Measurements from ENCODE around the gene ENDOD1.
A peak's percentile ranks its signal among the peaks of the same experiment; 100 is the strongest.

ENDOD1 gene

GRCh38 chr11:95067039-95067840, 22.4 kb upstream of the ENDOD1 start:
- Mint-ChIP-seq H3K9me3 (no peaks in the 10 kb centered on the region), H3K4me1 (peaks cover 24% of the 10 kb centered on the region), H3K27me3 (peaks cover 6% of the 10 kb centered on the region), H3K4me3 (peak overlapping the region; percentile 89), H3K36me3 (peaks cover 17% of the 10 kb centered on the region), H3K27ac (peak overlapping the region; percentile 97)
- CTCF ChIA-PET: interaction anchor here (0.8 to 10.1 kb wide), 16 partner anchors 9 to 688 kb away, joined by 3 to 143 read pairs (median 4); partner anchors contain the start of genes CWC15, ENDOD1 and KDM4D
- peak; percentile 83 for DNase-seq

- H3K27ac Mint-ChIP-seq: peak overlapping the region; percentile 97
- H3K27me3 Mint-ChIP-seq: peaks cover under 1% of the 10 kb centered on the region
- peak; percentile 64 for DNase-seq
- CTCF ChIA-PET: interaction anchor here (0.9 to 10.1 kb wide), 15 partner anchors 8 to 688 kb away, joined by 3 to 143 read pairs (median 5); partner anchors contain the start of genes CWC15, ENDOD1 and KDM4D
- no peaks in the 10 kb centered on the region for H3K9me3 Mint-ChIP-seq
- peaks cover 17% of the 10 kb centered on the region for H3K36me3 Mint-ChIP-seq
- peak overlapping the region; percentile 89 for H3K4me3 Mint-ChIP-seq
- peaks cover 24% of the 10 kb centered on the region for H3K4me1 Mint-ChIP-seq
Observed at GRCh38 chr11:95067841-95068219, 21.8 kb upstream of the ENDOD1 start.

- H3K9me3 Mint-ChIP-seq: no peaks in the 10 kb centered on the region
- peak; percentile 85 for DNase-seq
- peaks cover 24% of the 10 kb centered on the region for H3K4me1 Mint-ChIP-seq
- H3K27me3 Mint-ChIP-seq: no peaks in the 10 kb centered on the region
- peaks cover 19% of the 10 kb centered on the region for H3K36me3 Mint-ChIP-seq
- H3K4me3 Mint-ChIP-seq: peak overlapping the region; percentile 89
- CTCF ChIA-PET: interaction anchor here (0.9 to 10.1 kb wide), 10 partner anchors 10 to 637 kb away, joined by 3 to 143 read pairs (median 6); partner anchors contain the start of gene ENDOD1
- H3K27ac Mint-ChIP-seq: peak overlapping the region; percentile 97
Observed at GRCh38 chr11:95068549-95068948, 21.1 kb upstream of the ENDOD1 start.

- DNase-seq: no peak
- Mint-ChIP-seq H3K4me3 (no peak overlapping the region), H3K27ac (no peak overlapping the region), H3K27me3 (no peaks in the 10 kb centered on the region), H3K4me1 (peaks cover 24% of the 10 kb centered on the region), H3K36me3 (peaks cover 19% of the 10 kb centered on the region), H3K9me3 (no peaks in the 10 kb centered on the region)
- CTCF ChIA-PET: interaction anchor here (1.0 to 10.1 kb wide), 9 partner anchors 11 to 97 kb away, joined by 3 to 143 read pairs (median 6); partner anchors contain the start of genes CWC15, ENDOD1 and KDM4D
Observed at GRCh38 chr11:95070471-95070870, 19.2 kb upstream of the ENDOD1 start.

- H3K9me3 Mint-ChIP-seq: no peaks in the 10 kb centered on the region
- no peak for DNase-seq
- peaks cover 25% of the 10 kb centered on the region for H3K4me1 Mint-ChIP-seq
- peaks cover 14% of the 10 kb centered on the region for H3K36me3 Mint-ChIP-seq
- CTCF ChIA-PET: interaction anchor here (1.0 to 10.1 kb wide), 5 partner anchors 8 to 77 kb away, joined by 3 to 143 read pairs (median 87); partner anchors contain the start of gene ENDOD1
- H3K27me3 Mint-ChIP-seq: peaks cover 3% of the 10 kb centered on the region
- no peak overlapping the region for H3K4me3 Mint-ChIP-seq
- H3K27ac Mint-ChIP-seq: no peak overlapping the region
Observed at GRCh38 chr11:95072948-95073347, 16.7 kb upstream of the ENDOD1 start.

- no peak overlapping the region for H3K4me3 Mint-ChIP-seq
- peak overlapping the region; percentile 11 for H3K27ac Mint-ChIP-seq
- H3K9me3 Mint-ChIP-seq: no peaks in the 10 kb centered on the region
- H3K36me3 Mint-ChIP-seq: peaks cover 8% of the 10 kb centered on the region
- peaks cover 7% of the 10 kb centered on the region for H3K27me3 Mint-ChIP-seq
- CTCF ChIA-PET: interaction anchor here (1.8 to 10.1 kb wide), 3 partner anchors 15 to 75 kb away, joined by 8 to 143 read pairs (median 133); partner anchors contain the start of gene ENDOD1
- peaks cover 15% of the 10 kb centered on the region for H3K4me1 Mint-ChIP-seq
- no peak for DNase-seq
Observed at GRCh38 chr11:95074792-95075563, 14.7 kb upstream of the ENDOD1 start.

GRCh38 chr11:95076416-95076815, 13.2 kb upstream of the ENDOD1 start:
- no peak overlapping the region for H3K27ac Mint-ChIP-seq
- peaks cover 9% of the 10 kb centered on the region for H3K4me1 Mint-ChIP-seq
- peaks cover 2% of the 10 kb centered on the region for H3K36me3 Mint-ChIP-seq
- no peaks in the 10 kb centered on the region for H3K9me3 Mint-ChIP-seq
- H3K4me3 Mint-ChIP-seq: no peak overlapping the region
- CTCF ChIA-PET: interaction anchor here (1.0 to 1.8 kb wide), 4 partner anchors 8 to 15 kb away, joined by 3 to 8 read pairs (median 3); partner anchors contain the start of genes ENDOD1 and SRSF8
- no peak for DNase-seq
- H3K27me3 Mint-ChIP-seq: peaks cover 7% of the 10 kb centered on the region

- CTCF ChIA-PET: interaction anchor here (0.9 to 1.8 kb wide), 5 partner anchors 8 to 14 kb away, joined by 3 to 8 read pairs (median 3); partner anchors contain the start of genes ENDOD1 and SRSF8
- Mint-ChIP-seq H3K4me1 (peaks cover 13% of the 10 kb centered on the region), H3K9me3 (no peaks in the 10 kb centered on the region), H3K36me3 (peaks cover 2% of the 10 kb centered on the region), H3K27ac (no peak overlapping the region), H3K4me3 (no peak overlapping the region), H3K27me3 (peaks cover 7% of the 10 kb centered on the region)
- DNase-seq: no peak
Observed at GRCh38 chr11:95076981-95077380, 12.7 kb upstream of the ENDOD1 start.

- Mint-ChIP-seq H3K4me3 (no peak overlapping the region), H3K27ac (no peak overlapping the region), H3K27me3 (peaks cover 7% of the 10 kb centered on the region), H3K4me1 (peaks cover 13% of the 10 kb centered on the region), H3K36me3 (no peaks in the 10 kb centered on the region), H3K9me3 (no peaks in the 10 kb centered on the region)
- CTCF ChIA-PET: interaction anchor here (1.0 to 1.5 kb wide), 3 partner anchors 10 to 14 kb away, joined by 3 to 4 read pairs (median 4); no protein-coding TSS in a partner anchor
- DNase-seq: no peak
Observed at GRCh38 chr11:95078526-95078925, 11.1 kb upstream of the ENDOD1 start.

GRCh38 chr11:95081010-95081409, 8.6 kb upstream of the ENDOD1 start:
- DNase-seq: no peak
- CTCF ChIA-PET: interaction anchor here (0.9 to 3.5 kb wide), 7 partner anchors 8 to 57 kb away, joined by 3 to 19 read pairs (median 5); partner anchors contain the start of gene SRSF8
- Mint-ChIP-seq H3K27me3 (peaks cover 7% of the 10 kb centered on the region), H3K27ac (no peak overlapping the region), H3K4me1 (peaks cover 15% of the 10 kb centered on the region), H3K9me3 (no peaks in the 10 kb centered on the region), H3K4me3 (no peak overlapping the region), H3K36me3 (no peaks in the 10 kb centered on the region)

- Mint-ChIP-seq H3K36me3 (no peaks in the 10 kb centered on the region), H3K9me3 (no peaks in the 10 kb centered on the region), H3K4me1 (peaks cover 14% of the 10 kb centered on the region), H3K27me3 (peaks cover 7% of the 10 kb centered on the region), H3K4me3 (no peak overlapping the region), H3K27ac (no peak overlapping the region)
- no peak for DNase-seq
- CTCF ChIA-PET: interaction anchor here (0.9 to 3.5 kb wide), 6 partner anchors 9 to 56 kb away, joined by 3 to 19 read pairs (median 8); partner anchors contain the start of gene SRSF8
Observed at GRCh38 chr11:95081412-95081811, 8.2 kb upstream of the ENDOD1 start.

- no peak for DNase-seq
- Mint-ChIP-seq H3K9me3 (no peaks in the 10 kb centered on the region), H3K4me1 (peaks cover 8% of the 10 kb centered on the region), H3K36me3 (no peaks in the 10 kb centered on the region), H3K27me3 (peaks cover 4% of the 10 kb centered on the region), H3K27ac (no peak overlapping the region), H3K4me3 (no peak overlapping the region)
- CTCF ChIA-PET: interaction anchor here (1.6 to 3.5 kb wide), 5 partner anchors 10 to 55 kb away, joined by 3 to 19 read pairs (median 12); partner anchors contain the start of gene SRSF8
Observed at GRCh38 chr11:95082576-95083001, 7.1 kb upstream of the ENDOD1 start.

- Mint-ChIP-seq H3K27me3 (no peaks in the 10 kb centered on the region), H3K27ac (no peak overlapping the region), H3K36me3 (no peaks in the 10 kb centered on the region), H3K9me3 (no peaks in the 10 kb centered on the region), H3K4me1 (peaks cover 21% of the 10 kb centered on the region), H3K4me3 (no peak overlapping the region)
- CTCF ChIA-PET: interaction anchor here (0.6 to 2.5 kb wide), 6 partner anchors 8 to 1156 kb away, joined by 3 to 13 read pairs (median 4); no protein-coding TSS in a partner anchor
- no peak for DNase-seq
Observed at GRCh38 chr11:95084509-95084908, 5.1 kb upstream of the ENDOD1 start.

All from activated naive CD4-positive, alpha-beta T cell treated with anti-CD3 and anti-CD28 coated beads, Interleukin-2, amount 10 ng/mL, durations not matched to agents 7 days and 5 days (primary cell).